Measurements from ENCODE around the gene KATNB1.

DNA sequence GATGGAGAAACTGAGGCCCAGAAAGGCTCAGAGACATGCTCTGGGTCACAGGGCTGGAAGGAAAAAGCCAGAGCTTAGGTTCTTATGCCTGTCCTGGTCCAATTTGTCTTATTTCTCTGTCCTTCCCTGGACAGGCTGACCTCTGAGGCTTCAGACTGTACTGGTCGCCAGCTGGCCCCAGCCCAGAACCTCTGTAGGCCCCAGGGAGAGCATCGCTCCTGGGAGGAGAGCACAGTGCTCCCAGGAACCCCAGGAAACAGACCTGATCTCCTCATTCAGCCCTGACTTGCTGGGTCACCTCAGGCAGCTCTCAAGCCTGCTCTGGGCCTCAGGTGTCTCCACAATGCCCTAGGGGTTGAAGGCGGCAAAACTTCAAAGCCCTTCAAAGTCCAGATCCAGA lies 36.1 kb upstream of the KATNB1 start:
- TF ChIP-seq, protein P1, sequence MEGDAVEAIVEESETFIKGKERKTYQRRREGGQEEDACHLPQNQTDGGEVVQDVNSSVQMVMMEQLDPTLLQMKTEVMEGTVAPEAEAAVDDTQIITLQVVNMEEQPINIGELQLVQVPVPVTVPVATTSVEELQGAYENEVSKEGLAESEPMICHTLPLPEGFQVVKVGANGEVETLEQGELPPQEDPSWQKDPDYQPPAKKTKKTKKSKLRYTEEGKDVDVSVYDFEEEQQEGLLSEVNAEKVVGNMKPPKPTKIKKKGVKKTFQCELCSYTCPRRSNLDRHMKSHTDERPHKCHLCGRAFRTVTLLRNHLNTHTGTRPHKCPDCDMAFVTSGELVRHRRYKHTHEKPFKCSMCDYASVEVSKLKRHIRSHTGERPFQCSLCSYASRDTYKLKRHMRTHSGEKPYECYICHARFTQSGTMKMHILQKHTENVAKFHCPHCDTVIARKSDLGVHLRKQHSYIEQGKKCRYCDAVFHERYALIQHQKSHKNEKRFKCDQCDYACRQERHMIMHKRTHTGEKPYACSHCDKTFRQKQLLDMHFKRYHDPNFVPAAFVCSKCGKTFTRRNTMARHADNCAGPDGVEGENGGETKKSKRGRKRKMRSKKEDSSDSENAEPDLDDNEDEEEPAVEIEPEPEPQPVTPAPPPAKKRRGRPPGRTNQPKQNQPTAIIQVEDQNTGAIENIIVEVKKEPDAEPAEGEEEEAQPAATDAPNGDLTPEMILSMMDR (conservative IDR thresholded peaks at IDR 0.05 in 1 of 2, IDR thresholded peaks at IDR 0.05 in 1 of 2; ENCODE audit: low read depth in 1 of 2, low read length in 2 of 2) = no peak
- no peak for TF ChIP-seq EZH2 (IDR thresholded peaks at IDR 0.05; ENCODE audit: low read length, missing control alignments)
